Measurements from ENCODE around the gene EMCN.

GRCh38 chr4:100548200-100548560, 30.4 kb upstream of the EMCN start:
- TF ChIP-seq CTCF (conservative IDR thresholded peaks at IDR 0.05) (no peak), EZH2 (IDR thresholded peaks at IDR 0.05; ENCODE audit: low read depth) (no peak)

Data from PC-9 (cell line).